GM12878 (cell line): Measurements from ENCODE around the gene MRPL33.

Experiments used
- POLR2AphosphoS5 ChIP-seq: IDR thresholded peaks from 2 replicates; pipeline ENCODE4 v1.6.1; 2011; ENCODE audit warnings: mild to moderate bottlenecking, low read length, inconsistent platforms
- RAD21 ChIP-seq: IDR thresholded peaks from 2 replicates; pipeline ENCODE4 v1.6.1; 2011; ENCODE audit warnings: mild to moderate bottlenecking, low read depth, low read length, moderate library complexity; ENCODE audit not compliant: insufficient read depth
- SP1 ChIP-seq: IDR thresholded peaks from one replicate; pipeline ENCODE4 v1.6.1; 2011; ENCODE audit warnings: low read depth, low read length
- ZNF24 ChIP-seq: fragments of 450-650 bp; IDR thresholded peaks from 2 replicates; pipeline ENCODE4 v1.6.1; 2017; ENCODE audit warnings: antibody characterized with exemption, mild to moderate bottlenecking

DNA sequence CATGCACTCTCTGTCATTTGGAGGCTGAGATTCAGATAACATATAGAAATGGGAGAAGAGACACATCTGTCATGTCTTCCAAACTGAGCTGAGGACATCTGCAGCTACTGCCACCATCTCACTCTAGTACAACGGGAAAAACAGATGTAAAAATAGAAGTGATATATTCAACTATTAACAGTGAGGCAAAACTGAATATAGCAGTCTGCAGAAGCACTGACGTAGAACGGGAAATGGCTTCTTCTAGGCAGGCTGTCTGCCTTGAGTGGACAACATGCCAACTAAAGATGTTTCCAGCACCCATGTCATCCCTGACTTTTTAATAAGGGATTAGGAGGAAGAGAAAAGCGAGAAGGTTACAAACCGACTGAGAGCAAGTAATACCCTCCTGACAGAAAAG is 51.6 kb downstream of the MRPL33 start:
- TF ChIP-seq SP1 (no peak), ZNF24 (no peak), RAD21 (no peak), POLR2AphosphoS5 (no peak)
